Fibroblast of skin of right biceps (primary cell): ENCODE results near the gene BCORL1.

Source experiments
- DNase-seq: peaks from one replicate; pipeline ENCODE4 v3.0.0-alpha.2; 2013

BCORL1 gene

GRCh38 chrX:129961180-129962083 lies 21.0 kb upstream of the BCORL1 start:
- DNase-seq = peak; percentile 24

GRCh38 chrX:129963729-129964128 lies 18.7 kb upstream of the BCORL1 start:
- DNase-seq = no peak

- no peak for DNase-seq
Observed at GRCh38 chrX:129965166-129965565, 17.3 kb upstream of the BCORL1 start.

- DNase-seq = no peak
Observed at GRCh38 chrX:129968968-129969367, 13.5 kb upstream of the BCORL1 start.

- DNase-seq = no peak
Observed at GRCh38 chrX:129976441-129976840, 6.0 kb upstream of the BCORL1 start.

- no peak for DNase-seq
Observed at GRCh38 chrX:129979207-129979920, 3.1 kb upstream of the BCORL1 start.

- no peak for DNase-seq
Observed at GRCh38 chrX:129980001-129980401, 2.4 kb upstream of the BCORL1 start.

GRCh38 chrX:129980540-129981199 lies 1.8 kb upstream of the BCORL1 start:
- no peak for DNase-seq

- DNase-seq = no peak
Observed at GRCh38 chrX:129981200-129981553, 1.3 kb upstream of the BCORL1 start.

GRCh38 chrX:129981752-129982299 lies 609 bp upstream of the BCORL1 start:
- no peak for DNase-seq

GRCh38 chrX:129983575-129984110 lies 1.2 kb downstream of the BCORL1 start:
- DNase-seq = no peak

- no peak for DNase-seq
Observed at GRCh38 chrX:129984111-129984958, 1.9 kb downstream of the BCORL1 start.

- DNase-seq = no peak
Observed at GRCh38 chrX:129987871-129988270, 5.4 kb downstream of the BCORL1 start.

- no peak for DNase-seq
Observed at GRCh38 chrX:129992181-129992580, 9.7 kb downstream of the BCORL1 start.

GRCh38 chrX:129996120-129996519 lies 13.7 kb downstream of the BCORL1 start:
- DNase-seq = peak; percentile 70

GRCh38 chrX:129997086-129997485 lies 14.7 kb downstream of the BCORL1 start:
- DNase-seq = no peak

GRCh38 chrX:129998021-129998420 lies 15.6 kb downstream of the BCORL1 start:
- no peak for DNase-seq

- DNase-seq = no peak
Observed at GRCh38 chrX:130001893-130002292, 19.5 kb downstream of the BCORL1 start.

- DNase-seq = no peak
Observed at GRCh38 chrX:130002541-130002940, 20.1 kb downstream of the BCORL1 start.

GRCh38 chrX:130005089-130005807 lies 22.8 kb downstream of the BCORL1 start:
- DNase-seq = no peak

GRCh38 chrX:130009658-130010223 lies 27.3 kb downstream of the BCORL1 start:
- DNase-seq = no peak
